CD4-positive, alpha-beta T cell treated with Interleukin-6 at 100 ng/mL for 8 hours (primary cell): ENCODE data around the gene DNMT3A.

Experiments
- DNase-seq: peaks from one replicate; pipeline ENCODE4 v3.0.0-alpha.2; 2020; ENCODE audit warnings: mixed read lengths, low spot score

DNMT3A gene

GRCh38 chr2:25257032-25257552 is 84.6 kb downstream of the DNMT3A start:
- no peak for DNase-seq

GRCh38 chr2:25256488-25256875 is 85.2 kb downstream of the DNMT3A start:
- DNase-seq: no peak

GRCh38 chr2:25255745-25256487 is 85.8 kb downstream of the DNMT3A start:
- no peak for DNase-seq

- DNase-seq: no peak
Observed at GRCh38 chr2:25254961-25255360, 86.8 kb downstream of the DNMT3A start.

GRCh38 chr2:25253153-25253626 is 88.5 kb downstream of the DNMT3A start:
- DNase-seq: no peak

- peak; percentile 51 for DNase-seq
Observed at GRCh38 chr2:25252291-25253152, 89.2 kb downstream of the DNMT3A start.

GRCh38 chr2:25251422-25252273 is 90.1 kb downstream of the DNMT3A start:
- peak; percentile 26 for DNase-seq

GRCh38 chr2:25251071-25251421 is 90.7 kb downstream of the DNMT3A start:
- peak; percentile 19 for DNase-seq

GRCh38 chr2:25250331-25251070 is 91.2 kb downstream of the DNMT3A start:
- DNase-seq: no peak

- DNase-seq: no peak
Observed at GRCh38 chr2:25249785-25250184, 91.9 kb downstream of the DNMT3A start.

- no peak for DNase-seq
Observed at GRCh38 chr2:25247792-25248512, 93.8 kb downstream of the DNMT3A start.

GRCh38 chr2:25246558-25247290 is 95.0 kb downstream of the DNMT3A start:
- DNase-seq: no peak

GRCh38 chr2:25246001-25246400 is 95.7 kb downstream of the DNMT3A start:
- DNase-seq: no peak

- no peak for DNase-seq
Observed at GRCh38 chr2:25245141-25245540, 96.6 kb downstream of the DNMT3A start.

GRCh38 chr2:25243995-25244394 is 97.7 kb downstream of the DNMT3A start:
- no peak for DNase-seq

- no peak for DNase-seq
Observed at GRCh38 chr2:25241452-25241851, 100.3 kb downstream of the DNMT3A start.

GRCh38 chr2:25240636-25241035 is 101.1 kb downstream of the DNMT3A start:
- DNase-seq: no peak

GRCh38 chr2:25238920-25239319 is 102.8 kb downstream of the DNMT3A start:
- DNase-seq: no peak

GRCh38 chr2:25237764-25238163 is 104.0 kb downstream of the DNMT3A start:
- no peak for DNase-seq

GRCh38 chr2:25236736-25237135 is 105.0 kb downstream of the DNMT3A start:
- DNase-seq: no peak
